ENCODE data around the gene TAAR5. TPM values are rescaled to one million over a fixed set of nuclear protein-coding genes. Genes with fewer than 3 reads are reported as not detected.
"Not testable (repeated sequence)": the region's sequence is repeated elsewhere in the genome, so short reads cannot be mapped to it uniquely, and the experiment has no call there.

Gene TAAR5
- total RNA-seq, 2 donors from 2014 or later: not detected

- no peak for ATAC-seq
- Mint-ChIP-seq H3K27ac (no peak overlapping the region), H3K4me3 (no peak overlapping the region), H3K27me3 (peaks cover 22% of the 10 kb centered on the region), H3K36me3 (ENCODE audit: low read depth) (no peaks in the 10 kb centered on the region), H3K4me1 (no peaks in the 10 kb centered on the region)
- no peaks in the 10 kb centered on the region for H3K9me3 ChIP-seq (ENCODE audit: control insufficient read depth, low read length, poor library complexity, severe bottlenecking)
- no peak for DNase-seq
These were observed 15.2 kb upstream of the TAAR5 start for GRCh38 chr6:132604635-132605152.

DNA sequence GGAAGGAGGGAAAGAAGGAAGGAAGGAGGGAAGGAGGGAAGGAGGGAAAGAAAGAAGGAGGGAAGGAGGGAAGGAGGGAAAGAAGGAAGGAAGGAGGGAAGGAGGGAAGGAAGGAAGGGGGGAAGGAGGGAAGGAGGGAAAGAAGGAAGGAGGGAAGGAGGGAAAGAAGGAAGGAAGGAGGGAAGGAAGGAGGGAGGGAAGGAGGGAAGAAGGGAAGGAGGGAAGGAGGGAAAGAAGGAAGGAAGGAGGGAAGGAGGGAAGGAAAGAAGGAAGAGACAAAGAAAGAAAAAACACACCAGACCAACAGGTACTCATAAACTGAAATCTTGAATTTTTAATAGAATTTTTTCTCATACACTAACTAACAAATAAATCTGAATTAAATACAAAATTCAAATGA, 11.4 kb upstream of the TAAR5 start:
- not testable (repeated sequence) for H3K36me3 Mint-ChIP-seq (ENCODE audit: low read depth); H3K4me3 Mint-ChIP-seq; DNase-seq; H3K9me3 ChIP-seq (ENCODE audit: control insufficient read depth, low read length, poor library complexity, severe bottlenecking); ATAC-seq; H3K4me1 Mint-ChIP-seq; H3K27ac Mint-ChIP-seq
- peaks cover 30% of the 10 kb centered on the region for H3K27me3 Mint-ChIP-seq

GRCh38 chr6:132598473-132598872, 8.9 kb upstream of the TAAR5 start:
- ATAC-seq: no peak
- Mint-ChIP-seq H3K4me3 (no peak overlapping the region), H3K4me1 (peaks cover 3% of the 10 kb centered on the region), H3K36me3 (ENCODE audit: low read depth) (no peaks in the 10 kb centered on the region), H3K27ac (no peak overlapping the region), H3K27me3 (peaks cover 27% of the 10 kb centered on the region)
- no peaks in the 10 kb centered on the region for H3K9me3 ChIP-seq (ENCODE audit: control insufficient read depth, low read length, poor library complexity, severe bottlenecking)
- no peak for DNase-seq

GRCh38 chr6:132596201-132596600, 6.7 kb upstream of the TAAR5 start:
- H3K4me3 Mint-ChIP-seq: no peak overlapping the region
- no peaks in the 10 kb centered on the region for H3K36me3 Mint-ChIP-seq (ENCODE audit: low read depth)
- no peak for ATAC-seq
- peaks cover 3% of the 10 kb centered on the region for H3K4me1 Mint-ChIP-seq
- no peak for DNase-seq
- H3K27ac Mint-ChIP-seq: no peak overlapping the region
- H3K27me3 Mint-ChIP-seq: peaks cover 45% of the 10 kb centered on the region
- H3K9me3 ChIP-seq (ENCODE audit: control insufficient read depth, low read length, poor library complexity, severe bottlenecking): no peaks in the 10 kb centered on the region

DNA sequence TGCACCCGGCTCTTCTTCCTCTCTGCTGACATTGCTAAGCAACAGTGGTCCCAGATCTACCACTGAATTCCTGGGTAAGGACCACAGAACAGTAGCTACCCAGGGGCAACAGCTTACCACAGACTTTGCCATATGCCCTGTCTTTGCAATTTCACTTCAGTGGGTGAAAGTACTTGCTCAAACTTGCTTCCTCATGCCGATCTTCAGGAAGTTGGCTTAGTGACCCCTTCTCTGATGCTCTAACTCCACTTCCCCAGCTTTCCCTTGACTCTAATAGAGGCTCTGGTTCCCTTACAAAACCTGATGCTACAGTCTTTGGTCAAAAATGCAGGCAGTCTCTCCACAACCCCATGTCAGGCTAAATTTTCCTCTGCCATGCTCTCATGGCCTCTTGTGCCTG, 3.3 kb upstream of the TAAR5 start:
- H3K4me1 Mint-ChIP-seq: no peaks in the 10 kb centered on the region

DNA sequence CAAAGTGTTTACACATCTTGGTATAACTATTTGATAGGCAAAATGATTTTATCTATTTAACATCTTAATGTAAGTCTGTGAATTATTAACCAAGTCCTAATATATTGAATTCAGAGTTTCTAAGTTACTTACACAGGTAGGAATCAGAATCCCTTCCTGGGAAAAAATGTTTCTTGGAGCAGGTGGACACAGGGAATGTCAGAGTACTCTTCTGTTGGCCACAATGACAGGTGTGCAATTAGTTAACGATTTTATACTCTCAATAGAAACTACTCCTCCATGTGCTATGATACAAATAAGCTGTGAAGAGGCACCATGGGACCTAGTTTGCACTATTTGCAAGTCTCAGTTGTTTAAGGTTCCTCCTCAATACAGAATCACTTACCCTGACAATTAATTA, 821 bp upstream of the TAAR5 start:
- H3K36me3 Mint-ChIP-seq (ENCODE audit: low read depth): no peaks in the 10 kb centered on the region
- no peak overlapping the region for H3K27ac Mint-ChIP-seq
- ATAC-seq: no peak
- H3K4me1 Mint-ChIP-seq: no peaks in the 10 kb centered on the region
- no peaks in the 10 kb centered on the region for H3K9me3 ChIP-seq (ENCODE audit: control insufficient read depth, low read length, poor library complexity, severe bottlenecking)
- H3K27me3 Mint-ChIP-seq: peaks cover 45% of the 10 kb centered on the region
- H3K4me3 Mint-ChIP-seq: no peak overlapping the region
- DNase-seq: no peak

More for the DNA sequence above, 3.3 kb upstream of the TAAR5 start:
- Mint-ChIP-seq H3K4me3 (no peak overlapping the region), H3K27me3 (peaks cover 48% of the 10 kb centered on the region), H3K27ac (no peak overlapping the region), H3K36me3 (ENCODE audit: low read depth) (no peaks in the 10 kb centered on the region)
- DNase-seq (no peak), ATAC-seq (no peak)
- H3K9me3 ChIP-seq (ENCODE audit: control insufficient read depth, low read length, poor library complexity, severe bottlenecking): no peaks in the 10 kb centered on the region

DNA sequence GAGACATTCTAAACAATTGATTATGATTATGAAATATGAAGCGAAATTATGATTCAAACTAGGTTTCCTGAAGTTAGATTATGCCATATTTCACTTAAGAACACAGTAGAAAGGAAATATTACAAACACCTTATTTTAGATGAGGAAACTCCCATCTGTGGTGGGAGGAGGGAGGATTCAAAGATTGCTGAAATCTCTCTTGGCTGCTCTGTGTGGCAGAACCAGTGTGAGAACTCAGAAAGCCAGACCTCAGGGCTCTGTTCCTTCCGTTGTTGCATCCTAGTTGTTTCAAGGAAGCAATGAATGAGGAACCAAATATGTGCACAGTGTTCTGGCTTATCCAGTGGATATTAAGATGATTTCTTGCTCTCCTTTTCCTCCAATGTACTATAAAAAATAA, 2.1 kb downstream of the TAAR5 start:
- H3K4me3 Mint-ChIP-seq: no peak overlapping the region
- H3K27ac Mint-ChIP-seq: no peak overlapping the region
- ATAC-seq (no peak), DNase-seq (no peak)
- no peaks in the 10 kb centered on the region for H3K36me3 Mint-ChIP-seq (ENCODE audit: low read depth)
- no peaks in the 10 kb centered on the region for H3K9me3 ChIP-seq (ENCODE audit: control insufficient read depth, low read length, poor library complexity, severe bottlenecking)
- H3K4me1 Mint-ChIP-seq: no peaks in the 10 kb centered on the region
- peaks cover 47% of the 10 kb centered on the region for H3K27me3 Mint-ChIP-seq

DNA sequence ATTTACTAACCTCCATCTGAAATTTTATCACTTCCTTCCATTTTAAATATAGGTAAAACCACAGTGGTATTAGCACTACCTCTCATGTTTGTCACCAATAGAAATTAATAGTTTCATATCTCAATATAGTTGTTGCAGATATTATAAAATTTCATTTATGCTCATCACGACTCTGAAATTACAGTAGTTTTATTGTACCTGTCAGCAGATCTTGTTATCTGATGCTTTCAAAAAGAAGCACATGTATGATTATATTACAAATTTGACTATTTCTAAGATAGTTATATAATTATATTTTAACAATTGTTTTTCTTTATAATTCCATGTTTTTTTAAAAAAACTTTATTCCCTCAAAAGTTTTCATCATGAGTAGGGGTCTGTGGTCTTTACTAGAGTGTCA, 4.8 kb downstream of the TAAR5 start:
- H3K4me1 Mint-ChIP-seq: no peaks in the 10 kb centered on the region
- ATAC-seq: no peak
- H3K36me3 Mint-ChIP-seq (ENCODE audit: low read depth): no peaks in the 10 kb centered on the region
- H3K27me3 Mint-ChIP-seq: peaks cover 42% of the 10 kb centered on the region
- H3K9me3 ChIP-seq (ENCODE audit: control insufficient read depth, low read length, poor library complexity, severe bottlenecking): no peaks in the 10 kb centered on the region
- DNase-seq: no peak
- H3K27ac Mint-ChIP-seq: no peak overlapping the region
- no peak overlapping the region for H3K4me3 Mint-ChIP-seq

- Mint-ChIP-seq H3K27me3 (peaks cover 45% of the 10 kb centered on the region), H3K36me3 (ENCODE audit: low read depth) (peaks cover 4% of the 10 kb centered on the region), H3K4me3 (no peak overlapping the region), H3K27ac (no peak overlapping the region), H3K4me1 (no peaks in the 10 kb centered on the region)
- DNase-seq (no peak), ATAC-seq (no peak)
- no peaks in the 10 kb centered on the region for H3K9me3 ChIP-seq (ENCODE audit: control insufficient read depth, low read length, poor library complexity, severe bottlenecking)
These were observed 17.8 kb downstream of the TAAR5 start for GRCh38 chr6:132571774-132572173.

DNA sequence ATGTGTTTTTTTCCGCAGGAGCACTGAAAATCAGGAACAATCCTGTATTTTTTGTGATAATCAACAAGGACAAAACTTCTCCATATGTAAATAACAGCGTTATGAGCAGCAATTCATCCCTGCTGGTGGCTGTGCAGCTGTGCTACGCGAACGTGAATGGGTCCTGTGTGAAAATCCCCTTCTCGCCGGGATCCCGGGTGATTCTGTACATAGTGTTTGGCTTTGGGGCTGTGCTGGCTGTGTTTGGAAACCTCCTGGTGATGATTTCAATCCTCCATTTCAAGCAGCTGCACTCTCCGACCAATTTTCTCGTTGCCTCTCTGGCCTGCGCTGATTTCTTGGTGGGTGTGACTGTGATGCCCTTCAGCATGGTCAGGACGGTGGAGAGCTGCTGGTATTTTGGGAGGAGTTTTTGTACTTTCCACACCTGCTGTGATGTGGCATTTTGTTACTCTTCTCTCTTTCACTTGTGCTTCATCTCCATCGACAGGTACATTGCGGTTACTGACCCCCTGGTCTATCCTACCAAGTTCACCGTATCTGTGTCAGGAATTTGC, 19.2 kb downstream of the TAAR5 start, which contains the start of gene TAAR6:
TAAR6 (plus strand) TSS at position 102 of the 557 bp plus-strand sequence; CDS start at position 102, 0 bp downstream.
- no peak for ATAC-seq
- Mint-ChIP-seq H3K27ac (no peak within 1 kb of the TSS), H3K36me3 (ENCODE audit: low read depth) (peaks cover 4% of the 10 kb centered on the region), H3K4me3 (no peak within 1 kb of the TSS), H3K27me3 (peaks cover 45% of the 10 kb centered on the region), H3K4me1 (no peaks in the 10 kb centered on the region)
- DNase-seq: no peak
- no peaks in the 10 kb centered on the region for H3K9me3 ChIP-seq (ENCODE audit: control insufficient read depth, low read length, poor library complexity, severe bottlenecking)

DNA sequence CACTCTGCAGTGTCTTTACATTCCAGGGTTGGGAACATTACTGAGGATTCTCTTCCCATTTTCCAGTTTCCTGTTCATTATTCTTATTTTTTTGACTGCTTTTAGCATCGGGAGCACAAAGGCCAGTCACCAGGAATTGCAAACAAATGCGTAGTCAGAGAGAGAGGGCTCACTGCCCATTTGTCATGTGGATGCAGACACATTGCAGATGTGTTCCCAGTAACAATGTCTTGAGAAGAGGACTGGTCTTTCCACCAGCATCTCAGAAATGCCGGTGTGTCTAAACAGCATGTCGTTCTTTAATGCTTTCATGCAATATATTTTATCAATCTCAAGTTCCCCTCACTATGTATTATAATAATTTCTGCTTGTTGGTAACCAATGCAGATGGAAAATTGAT, 20.4 kb downstream of the TAAR5 start:
- DNase-seq (no peak), ATAC-seq (no peak)
- peaks cover 4% of the 10 kb centered on the region for H3K36me3 Mint-ChIP-seq (ENCODE audit: low read depth)
- no peak overlapping the region for H3K27ac Mint-ChIP-seq
- no peaks in the 10 kb centered on the region for H3K4me1 Mint-ChIP-seq
- peaks cover 43% of the 10 kb centered on the region for H3K27me3 Mint-ChIP-seq
- H3K9me3 ChIP-seq (ENCODE audit: control insufficient read depth, low read length, poor library complexity, severe bottlenecking): no peaks in the 10 kb centered on the region
- no peak overlapping the region for H3K4me3 Mint-ChIP-seq

DNA sequence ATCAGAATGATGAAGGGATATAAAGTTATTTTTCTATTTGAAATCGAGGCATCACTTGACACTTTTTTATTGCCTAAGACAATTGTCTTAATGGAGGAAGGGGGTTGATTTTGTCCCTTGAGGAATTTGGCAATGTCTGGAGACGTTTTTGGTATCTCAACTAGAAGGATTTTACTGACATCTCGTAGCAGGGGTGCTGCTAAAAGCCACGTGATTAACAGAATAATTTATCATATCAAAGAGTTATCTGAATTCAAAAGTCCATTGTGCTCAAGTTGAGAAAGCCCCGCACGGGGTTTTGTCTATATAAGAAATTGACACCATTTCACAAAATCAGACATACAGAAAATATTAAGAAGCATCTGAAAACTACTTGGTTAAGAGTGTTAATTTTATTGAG, 20.9 kb downstream of the TAAR5 start:
- H3K4me1 Mint-ChIP-seq: no peaks in the 10 kb centered on the region
- no peak overlapping the region for H3K27ac Mint-ChIP-seq
- H3K27me3 Mint-ChIP-seq: peaks cover 43% of the 10 kb centered on the region
- DNase-seq: no peak
- no peak for ATAC-seq
- H3K4me3 Mint-ChIP-seq: no peak overlapping the region
- no peaks in the 10 kb centered on the region for H3K9me3 ChIP-seq (ENCODE audit: control insufficient read depth, low read length, poor library complexity, severe bottlenecking)
- peaks cover 4% of the 10 kb centered on the region for H3K36me3 Mint-ChIP-seq (ENCODE audit: low read depth)

GRCh38 chr6:132567566-132567965, 22.0 kb downstream of the TAAR5 start:
- no peak overlapping the region for H3K4me3 Mint-ChIP-seq
- no peaks in the 10 kb centered on the region for H3K4me1 Mint-ChIP-seq
- ATAC-seq (no peak), DNase-seq (no peak)
- no peaks in the 10 kb centered on the region for H3K9me3 ChIP-seq (ENCODE audit: control insufficient read depth, low read length, poor library complexity, severe bottlenecking)
- peaks cover 41% of the 10 kb centered on the region for H3K27me3 Mint-ChIP-seq
- H3K27ac Mint-ChIP-seq: no peak overlapping the region
- H3K36me3 Mint-ChIP-seq (ENCODE audit: low read depth): peaks cover 2% of the 10 kb centered on the region

- Mint-ChIP-seq H3K36me3 (ENCODE audit: low read depth) (no peaks in the 10 kb centered on the region), H3K4me1 (no peaks in the 10 kb centered on the region), H3K27ac (no peak overlapping the region), H3K27me3 (peaks cover 36% of the 10 kb centered on the region), H3K4me3 (no peak overlapping the region)
- no peak for DNase-seq
- no peak for ATAC-seq
- H3K9me3 ChIP-seq (ENCODE audit: control insufficient read depth, low read length, poor library complexity, severe bottlenecking): no peaks in the 10 kb centered on the region
These were observed 23.1 kb downstream of the TAAR5 start for GRCh38 chr6:132566404-132566803.
